Left cardiac atrium (tissue), 4 donors: ENCODE results near the gene BCR. TPM values are rescaled to one million over a fixed set of nuclear protein-coding genes. Genes with fewer than 3 reads are reported as not detected.

Source experiments
- ATAC-seq, 2 donors: fragments of 200-7000 bp; cut with Tn5 transposase; one replicate each; pipeline ENCODE4 v1.9.1; 2020; ENCODE audit warnings: mild to moderate bottlenecking in 2 of 2, moderate library complexity in 2 of 2
- DNase-seq: peaks from one replicate; pipeline ENCODE4 v3.0.0-alpha.2; 2020
- intact Hi-C, 2 donors: fragments of 100-400 bp; cut with DNase I; formaldehyde crosslinking; loops; one replicate each; pipeline versions ENCODE4 v1.14.1 to v1.15.1; 2022 to 2023
- total RNA-seq, 2 donors: library from RNA; stranded (reverse); fragmentation: NEBNext Ultra II Directional; extraction: Animal tissue kit (Norgen Biotek cat#: 25700); gene quantifications; one replicate each; pipeline ENCODE4 v1.2.1, GENCODE V29; 2021
- donor health status: DM: no; HTN: yes; CAD: no.
- donor health status: DM: no; HTN: yes; CAD: no; lungs with severe emphysema.
- donor health status: DM: yes; HTN: yes; CAD: no.
- donor health status: Dilated cardiomyopathy.

BCR gene
- total RNA-seq, 2 donors from 2014 or later: 28.0 to 47.1 TPM

GRCh38 chr22:23220485-23221350 lies 40.4 kb downstream of the BCR start:
- intact Hi-C loops: no loop called here
- ATAC-seq: peak; percentile 22 to 50
- DNase-seq: peak; percentile 49

DNA sequence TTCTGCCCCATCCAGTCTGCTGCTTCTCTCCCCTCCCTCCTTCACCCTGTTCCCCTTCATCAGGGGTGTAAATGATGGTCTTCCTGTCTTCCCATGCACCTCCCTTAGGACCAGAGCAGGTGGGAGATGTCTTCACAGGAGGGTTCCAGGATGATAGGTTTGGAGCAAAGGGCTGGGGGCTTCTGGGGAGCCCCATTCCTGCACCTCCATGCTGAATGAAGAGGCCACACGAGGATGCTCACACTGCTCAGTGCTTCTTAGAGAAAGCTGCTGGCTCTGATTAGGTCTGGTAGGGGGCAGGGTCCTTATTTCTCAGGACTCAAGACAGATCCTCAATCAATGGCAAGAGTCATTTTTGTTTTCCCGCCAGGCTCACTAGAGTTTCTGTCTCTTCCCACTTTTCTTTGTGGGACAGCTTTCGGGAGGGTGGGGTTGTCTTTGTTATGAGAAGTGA lies 41.1 kb downstream of the BCR start:
- intact Hi-C loops: no loop called here
- DNase-seq (no peak), ATAC-seq (no peak)

DNA sequence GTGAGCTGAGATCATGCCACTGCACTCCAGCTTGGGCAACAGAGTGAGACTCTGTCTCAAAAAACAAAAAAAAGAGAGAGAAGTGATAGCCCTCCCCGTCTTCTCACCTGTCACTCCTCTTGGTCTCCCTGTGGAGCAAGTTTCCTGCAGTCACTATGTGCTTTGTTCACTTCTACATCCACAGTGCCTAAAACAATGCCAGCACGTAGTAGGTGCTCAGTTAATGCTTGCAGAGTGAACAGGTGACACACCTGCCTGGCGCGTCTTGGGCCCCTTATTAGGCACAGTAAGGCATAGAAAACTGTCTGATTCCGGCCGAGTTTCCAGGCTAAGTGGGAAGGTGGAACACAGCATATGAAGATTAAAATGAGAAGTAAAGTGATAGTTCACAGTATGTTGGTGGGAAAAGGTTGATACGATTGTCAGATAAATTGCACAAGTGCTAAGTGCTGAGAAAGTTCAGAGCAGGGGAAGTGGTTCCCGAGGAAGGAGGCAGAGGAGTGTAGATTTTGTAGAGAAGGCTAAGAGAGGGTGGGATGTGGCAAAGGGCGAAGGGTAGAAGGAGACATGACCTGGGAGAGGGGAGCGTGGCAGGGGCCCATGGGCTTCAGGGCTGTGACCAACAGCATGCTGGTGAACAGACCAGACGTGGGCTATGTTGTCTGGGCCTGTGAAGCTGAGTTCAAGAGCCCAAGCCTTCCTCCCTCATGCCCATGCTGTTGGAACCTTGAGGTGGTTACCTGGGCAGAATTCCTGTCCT lies 41.9 kb downstream of the BCR start:
- intact Hi-C loops: no loop called here
- no peak for ATAC-seq

GRCh38 chr22:23222793-23223568 lies 42.7 kb downstream of the BCR start:
- ATAC-seq (no peak), DNase-seq (no peak)
- intact Hi-C loops: no loop called here

More for the DNA sequence above, 41.9 kb downstream of the BCR start:
- no peak for DNase-seq

- intact Hi-C loops: no loop called here
- DNase-seq (peak; percentile 61), ATAC-seq (peak; percentile 46 to 51)
These were observed 43.4 kb downstream of the BCR start for GRCh38 chr22:23223569-23224317.

DNA sequence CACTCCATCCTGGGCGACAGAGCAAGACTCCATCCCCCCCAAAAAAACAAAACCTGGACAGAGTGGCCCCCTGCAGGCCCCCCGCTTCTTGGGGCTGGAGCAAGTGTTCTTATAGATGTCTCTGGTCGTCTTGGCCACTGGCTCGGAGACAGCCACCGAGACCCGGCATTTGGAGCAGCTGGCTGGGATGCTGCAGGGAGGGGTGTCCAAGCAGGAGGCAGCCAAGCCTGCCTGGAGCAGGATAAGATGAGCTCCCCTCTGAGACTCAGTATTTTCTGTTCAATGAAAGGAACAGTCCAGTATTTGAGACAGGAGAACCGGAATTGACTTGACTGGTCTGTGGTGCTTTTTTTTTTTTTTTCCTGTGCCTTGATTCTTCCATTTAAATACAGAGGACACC lies 44.5 kb downstream of the BCR start:
- intact Hi-C loops: no loop called here
- DNase-seq (no peak), ATAC-seq (no peak)

- DNase-seq (no peak), ATAC-seq (no peak)
- intact Hi-C loops: no loop called here
These were observed 45.0 kb downstream of the BCR start for GRCh38 chr22:23225337-23225723.

- intact Hi-C loops: no loop called here
- DNase-seq (peak; percentile 82), ATAC-seq (peak; percentile 48 to 74)
These were observed 45.6 kb downstream of the BCR start for GRCh38 chr22:23225724-23226496.

GRCh38 chr22:23226497-23226850 lies 46.2 kb downstream of the BCR start:
- intact Hi-C loops: no loop called here
- ATAC-seq (no peak), DNase-seq (no peak)

- intact Hi-C loops: no loop called here
- no peak for DNase-seq
- no peak for ATAC-seq
These were observed 47.1 kb downstream of the BCR start for GRCh38 chr22:23227380-23227779.

DNA sequence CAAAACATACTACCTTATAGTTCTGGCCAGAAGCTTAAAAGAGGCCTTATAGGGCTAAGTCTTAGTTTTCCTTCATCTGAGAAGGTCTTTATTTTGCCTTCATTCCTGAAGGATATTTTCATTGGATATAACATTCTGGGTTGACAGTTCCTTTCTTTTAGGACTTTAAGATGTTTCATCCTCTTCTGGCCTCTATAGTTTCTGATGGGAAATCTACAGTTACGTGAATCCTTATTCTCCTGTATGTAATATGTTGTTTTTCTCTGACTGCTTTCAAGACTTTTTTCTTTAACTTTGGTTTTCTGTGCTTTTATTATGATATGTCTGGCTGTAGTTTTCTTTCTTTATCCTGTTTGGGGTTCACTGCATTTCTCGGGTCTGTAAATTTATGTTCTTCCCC lies 48.2 kb downstream of the BCR start:
- ATAC-seq: no peak
- intact Hi-C loops: no loop called here
- DNase-seq: no peak

DNA sequence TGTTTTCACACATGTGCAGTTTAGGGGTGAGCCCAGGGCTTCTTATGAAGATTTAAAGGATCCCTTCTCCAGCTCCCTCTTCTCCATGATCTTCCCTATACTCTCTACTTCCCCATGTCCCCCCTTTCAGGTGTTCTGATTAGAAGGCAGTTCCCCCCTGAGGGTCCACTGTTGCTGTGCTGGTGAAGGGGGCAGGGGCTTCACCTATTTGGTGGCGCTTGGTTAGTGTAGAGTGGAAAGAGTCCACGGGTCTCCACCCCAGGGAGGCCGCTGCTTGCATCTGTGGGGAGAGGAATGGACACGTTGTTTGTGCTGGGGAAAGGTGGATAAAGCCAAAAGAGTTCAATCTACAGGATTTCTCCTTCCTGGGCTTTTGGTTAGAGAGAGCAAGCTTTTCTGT lies 49.3 kb downstream of the BCR start:
- no peak for DNase-seq
- intact Hi-C loops: loop anchor here in 1 of 2 donors (10.0 kb wide), 1 partner anchor 55 kb away; no protein-coding TSS in a partner anchor
- ATAC-seq: no peak

DNA sequence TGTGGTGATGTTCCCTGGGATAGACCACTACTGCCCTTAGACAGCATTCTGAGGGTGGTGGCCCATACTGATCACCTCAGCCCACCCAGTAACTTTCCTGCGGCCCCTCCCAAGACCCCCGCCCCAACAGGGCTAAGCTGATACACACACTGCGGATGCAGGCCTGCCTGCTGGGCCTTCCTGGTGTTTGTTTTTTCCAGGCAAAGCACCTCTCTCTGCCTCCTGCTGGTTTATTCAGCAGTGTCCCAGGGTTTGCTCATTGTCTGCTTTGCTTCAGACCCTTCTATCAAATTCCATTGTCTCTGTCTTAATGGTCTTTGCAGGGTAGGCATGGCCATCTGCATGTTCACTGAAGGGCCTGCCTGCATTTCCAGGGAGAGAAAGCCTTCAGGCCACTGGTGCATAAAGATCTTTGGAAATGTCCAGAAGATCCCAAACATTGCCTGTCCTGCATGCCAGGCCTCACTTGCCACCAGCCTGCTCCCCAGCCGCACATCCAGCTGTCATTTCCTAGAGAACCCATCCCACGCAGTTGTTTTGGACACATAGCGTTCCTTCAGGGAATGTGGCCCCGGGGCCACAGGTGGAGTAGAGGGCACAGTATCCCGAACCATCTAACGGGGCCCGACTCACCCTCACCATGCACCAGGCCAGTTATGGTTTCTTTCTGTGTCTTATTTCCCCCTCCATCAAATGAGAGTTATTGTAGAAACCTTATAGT lies 50.2 kb downstream of the BCR start:
- ATAC-seq (no peak), DNase-seq (no peak)
- intact Hi-C loops: loop anchor here in 1 of 2 donors (10.0 kb wide), 1 partner anchor 56 kb away; no protein-coding TSS in a partner anchor

DNA sequence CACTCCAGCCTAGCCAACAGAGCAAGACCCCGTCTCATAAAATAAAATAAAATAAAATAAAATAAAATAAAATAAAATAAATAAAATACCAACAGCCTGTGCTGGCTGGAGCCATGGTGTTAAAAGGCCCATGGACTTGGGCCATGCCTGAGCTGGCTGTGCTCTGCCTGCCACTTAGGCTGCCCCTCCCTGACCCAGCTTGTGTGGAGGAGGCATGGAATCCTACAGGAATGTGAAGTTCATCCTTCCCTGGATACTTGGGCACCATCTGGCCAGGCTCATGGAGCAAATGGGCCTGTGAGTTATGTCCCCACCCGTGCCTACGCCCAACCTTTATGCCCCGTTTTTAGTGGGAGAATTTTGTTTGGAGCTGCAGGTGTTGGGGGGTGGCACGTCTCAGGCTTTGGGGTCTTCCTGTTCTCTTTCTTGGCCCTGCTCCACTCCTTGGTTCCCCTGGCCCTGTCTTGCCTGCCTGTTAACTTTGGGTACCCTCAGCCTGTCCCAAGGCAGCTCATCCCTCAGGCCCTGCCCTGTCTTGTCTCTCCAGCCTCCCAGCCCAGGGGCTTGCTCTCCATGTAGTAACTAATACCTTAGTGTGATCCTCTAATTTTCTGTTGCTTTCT lies 51.3 kb downstream of the BCR start:
- peak in 1 of 2 donors; percentile 57 for ATAC-seq

DNA sequence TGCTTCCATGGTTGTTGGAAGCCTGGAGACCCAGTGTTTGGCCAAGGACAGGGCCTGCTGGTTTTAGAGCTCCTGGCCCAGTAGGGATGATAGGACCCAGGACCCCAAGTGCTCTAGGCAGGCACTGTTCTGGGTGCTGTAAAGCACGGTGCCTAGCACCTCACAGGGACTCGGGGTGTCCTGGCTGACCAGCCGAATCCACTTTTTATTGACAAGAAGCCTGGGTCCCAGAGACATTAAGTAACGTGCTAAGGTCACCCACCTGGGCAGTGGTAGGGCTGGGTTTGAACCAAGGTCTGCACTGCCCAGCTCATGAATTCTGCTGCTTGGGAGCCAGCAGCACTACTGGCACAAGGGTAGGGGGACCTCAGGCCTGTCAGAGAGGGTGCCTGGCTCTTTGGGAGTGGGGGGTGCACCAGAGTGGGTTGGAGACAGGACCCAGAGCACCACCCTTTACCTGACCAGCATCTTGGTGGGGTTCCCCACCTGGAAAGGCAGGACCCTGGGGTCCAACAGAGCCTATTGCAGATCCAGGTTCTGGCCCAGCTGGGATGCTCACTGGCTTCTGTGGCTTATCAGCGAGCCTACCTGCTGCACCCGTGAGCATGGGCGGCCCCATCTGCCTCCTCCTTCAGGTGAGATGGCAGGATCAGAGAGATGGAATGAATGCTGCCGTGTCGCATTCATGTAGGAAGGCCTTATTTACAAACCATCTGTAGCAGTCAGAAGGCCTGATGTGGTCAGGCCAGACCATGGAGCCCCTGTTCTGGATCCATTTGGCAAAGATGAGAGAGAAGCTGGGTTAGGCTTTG lies 52.0 kb downstream of the BCR start:
- intact Hi-C loops: loop anchor here in 1 of 2 donors (10.0 kb wide), 1 partner anchor 57 kb away; no protein-coding TSS in a partner anchor
- ATAC-seq (no peak), DNase-seq (no peak)

More for the DNA sequence above, 51.3 kb downstream of the BCR start:
- no peak for DNase-seq
- intact Hi-C loops: loop anchor here in 1 of 2 donors (10.0 kb wide), 1 partner anchor 57 kb away; no protein-coding TSS in a partner anchor

DNA sequence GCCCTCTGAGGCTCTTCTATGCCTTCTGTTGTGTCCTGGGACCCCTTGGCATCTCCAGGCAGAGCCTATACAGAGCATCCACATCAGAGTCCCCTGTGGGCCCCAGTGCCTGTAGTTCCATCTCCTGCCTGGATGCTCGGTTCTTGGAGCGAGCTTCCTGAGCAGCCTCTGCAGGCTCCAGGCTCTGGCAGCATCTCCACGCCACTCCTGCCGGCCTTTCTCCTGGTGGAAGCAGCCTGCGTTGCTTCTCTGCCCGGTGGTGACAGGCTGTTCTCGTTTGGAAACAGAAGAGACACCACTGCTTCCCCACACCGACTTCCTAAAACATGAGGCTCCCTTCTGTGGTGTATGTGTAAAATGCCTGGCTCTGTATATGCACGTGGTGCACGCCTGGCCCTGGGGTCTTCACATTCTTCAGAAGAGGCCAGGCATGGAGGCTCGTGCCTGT lies 52.8 kb downstream of the BCR start:
- DNase-seq: peak; percentile 58
- ATAC-seq: peak in 1 of 2 donors; percentile 48
- intact Hi-C loops: loop anchor here in 1 of 2 donors (10.0 kb wide), 1 partner anchor 58 kb away; no protein-coding TSS in a partner anchor
